SK-N-SH treated with all-trans-retinoic acid at 6 μM for 48 hours (cell line): ENCODE measurements around the gene SCRN1.

Experiments used
- ARNTL ChIP-seq: fragments of 450-650 bp; formaldehyde crosslinking; IDR thresholded peaks from 2 replicates; pipeline ENCODE4 v1.5.0; 2020; ENCODE audit warnings: low read depth, mild to moderate bottlenecking, moderate library complexity, borderline replicate concordance
- BACH2 ChIP-seq: fragments of 250-450 bp; sonication (Bioruptor Pico); IDR thresholded peaks from 2 replicates; pipeline ENCODE4 v1.9.0; 2021; ENCODE audit warnings: mild to moderate bottlenecking, borderline replicate concordance
- ESRRG ChIP-seq: fragments of 250-450 bp; sonication (Bioruptor Pico); IDR thresholded peaks from 2 replicates; pipeline ENCODE4 v1.6.1; 2021; ENCODE audit warnings: mild to moderate bottlenecking
- ISL1 ChIP-seq: fragments of 250-450 bp; sonication (Bioruptor Pico); IDR thresholded peaks from 2 replicates; pipeline ENCODE4 v2.1.2; 2022; ENCODE audit warnings: mild to moderate bottlenecking, moderate library complexity
- SNAI2 ChIP-seq: fragments of 250-450 bp; sonication (Bioruptor Pico); IDR thresholded peaks from 2 replicates; pipeline ENCODE4 v1.5.0; 2020; ENCODE audit warnings: mild to moderate bottlenecking, moderate library complexity
- TOX ChIP-seq: fragments of 250-450 bp; sonication (Bioruptor Pico); IDR thresholded peaks from 2 replicates; pipeline ENCODE4 v1.8.0; 2021; ENCODE audit warnings: mild to moderate bottlenecking, moderate library complexity, borderline replicate concordance
- ZFP30 ChIP-seq: fragments of 450-650 bp; formaldehyde crosslinking; IDR thresholded peaks from 2 replicates; pipeline ENCODE4 v1.5.0; 2022; ENCODE audit warnings: mild to moderate bottlenecking, moderate library complexity
- TF ChIP-seq, protein P1 (sequence below): fragments of 250-450 bp; sonication (Bioruptor Pico); IDR thresholded peaks from 2 replicates; pipeline ENCODE4 v1.8.0; 2020; ENCODE audit warnings: mild to moderate bottlenecking, moderate library complexity, borderline replicate concordance

DNA sequence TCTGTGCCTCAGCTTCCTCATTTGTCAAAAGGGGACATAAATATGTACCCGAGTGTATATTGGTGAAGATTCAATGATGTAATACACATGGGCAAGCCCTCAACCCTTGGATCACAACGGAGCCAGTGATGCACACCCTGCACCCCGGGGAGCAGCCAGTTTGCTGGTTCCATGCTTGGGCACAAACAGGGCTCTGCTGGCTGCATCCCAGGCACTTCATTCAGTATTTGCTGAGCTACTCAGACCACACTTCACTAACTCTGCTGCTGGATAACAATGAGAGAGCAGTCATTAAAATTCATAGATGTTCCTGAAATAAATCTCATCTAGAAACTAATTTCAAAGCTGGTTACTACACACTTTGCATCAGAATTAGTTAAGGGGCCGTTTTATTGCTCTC lies 72.0 kb downstream of the SCRN1 start:
- TF ChIP-seq, protein P1, sequence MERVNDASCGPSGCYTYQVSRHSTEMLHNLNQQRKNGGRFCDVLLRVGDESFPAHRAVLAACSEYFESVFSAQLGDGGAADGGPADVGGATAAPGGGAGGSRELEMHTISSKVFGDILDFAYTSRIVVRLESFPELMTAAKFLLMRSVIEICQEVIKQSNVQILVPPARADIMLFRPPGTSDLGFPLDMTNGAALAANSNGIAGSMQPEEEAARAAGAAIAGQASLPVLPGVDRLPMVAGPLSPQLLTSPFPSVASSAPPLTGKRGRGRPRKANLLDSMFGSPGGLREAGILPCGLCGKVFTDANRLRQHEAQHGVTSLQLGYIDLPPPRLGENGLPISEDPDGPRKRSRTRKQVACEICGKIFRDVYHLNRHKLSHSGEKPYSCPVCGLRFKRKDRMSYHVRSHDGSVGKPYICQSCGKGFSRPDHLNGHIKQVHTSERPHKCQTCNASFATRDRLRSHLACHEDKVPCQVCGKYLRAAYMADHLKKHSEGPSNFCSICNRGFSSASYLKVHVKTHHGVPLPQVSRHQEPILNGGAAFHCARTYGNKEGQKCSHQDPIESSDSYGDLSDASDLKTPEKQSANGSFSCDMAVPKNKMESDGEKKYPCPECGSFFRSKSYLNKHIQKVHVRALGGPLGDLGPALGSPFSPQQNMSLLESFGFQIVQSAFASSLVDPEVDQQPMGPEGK (CRISPR knock-in tag): no peak
- no peak for TF ChIP-seq BACH2 (CRISPR knock-in tag)
- no peak for TF ChIP-seq TOX
- TF ChIP-seq ARNTL: no peak
- TF ChIP-seq ZFP30: no peak
- no peak for TF ChIP-seq SNAI2 (CRISPR knock-in tag)
- TF ChIP-seq ISL1 (CRISPR knock-in tag): no peak
- no peak for TF ChIP-seq ESRRG (CRISPR knock-in tag)
